Gastrocnemius medialis (tissue), 4 donors: ENCODE results near the gene ARHGAP28.

Experiments used
- CTCF ChIP-seq, 5 experiments: fragments of 450-650 bp in 3 of 5; fragments of 200-600 bp in 2 of 5; sonication (generic) in 2 of 5; IDR thresholded peaks in 4 of 5; conservative IDR thresholded peaks in 1 of 5; 1 replicate in 4 of 5; 2 replicates in 1 of 5; pipeline ENCODE4 v1.5.1; 2016 to 2019; ENCODE audit warnings: antibody characterized with exemption in 5 of 5, mild to moderate bottlenecking in 3 of 5, moderate library complexity in 3 of 5
- POLR2A ChIP-seq, 2 donors: fragments of 450-650 bp; IDR thresholded peaks; one replicate each; pipeline ENCODE4 v1.6.1; 2017; ENCODE audit warnings: antibody characterized with exemption in 2 of 2, mild to moderate bottlenecking in 2 of 2, moderate library complexity in 2 of 2

GRCh38 chr18:6938003-6938402, 208.5 kb downstream of the ARHGAP28 start:
- no peak for TF ChIP-seq CTCF (IDR thresholded peaks at IDR 0.05 in 4 of 5, conservative IDR thresholded peaks at IDR 0.05 in 1 of 5)
- TF ChIP-seq POLR2A (IDR thresholded peaks at IDR 0.05) = no peak
